ENCODE results near the gene STAT3.
A peak's percentile ranks its signal among the peaks of the same experiment; 100 is the strongest.
"Not testable (repeated sequence)": the region's sequence is repeated elsewhere in the genome, so short reads cannot be mapped to it uniquely, and the experiment has no call there.

STAT3 gene

GRCh38 chr17:42378959-42379594 is 9.2 kb downstream of the STAT3 start:
- peak; percentile 71 for DNase-seq

- DNase-seq: no peak
Measured at GRCh38 chr17:42378359-42378958, 9.8 kb downstream of the STAT3 start.

GRCh38 chr17:42373896-42374295 is 14.3 kb downstream of the STAT3 start:
- DNase-seq: no peak

DNA sequence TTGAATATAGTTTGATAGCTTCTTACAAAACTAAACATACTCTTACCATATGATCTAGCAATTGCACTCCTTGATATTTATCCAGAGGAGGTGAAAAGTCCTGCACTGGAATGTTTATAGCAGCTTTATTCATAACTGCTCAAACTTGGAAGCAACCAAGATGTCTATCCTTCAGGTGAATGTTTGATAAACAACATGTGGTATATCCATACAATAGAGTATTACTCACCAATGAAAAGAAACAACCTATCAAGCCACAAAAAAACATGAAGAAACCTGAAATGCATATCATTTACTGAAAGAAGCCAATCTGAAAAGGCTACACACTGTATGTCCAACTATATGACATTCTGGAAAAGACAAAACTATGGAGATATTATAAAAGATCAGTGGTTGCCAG is 16.1 kb downstream of the STAT3 start:
- no peak for DNase-seq

DNA sequence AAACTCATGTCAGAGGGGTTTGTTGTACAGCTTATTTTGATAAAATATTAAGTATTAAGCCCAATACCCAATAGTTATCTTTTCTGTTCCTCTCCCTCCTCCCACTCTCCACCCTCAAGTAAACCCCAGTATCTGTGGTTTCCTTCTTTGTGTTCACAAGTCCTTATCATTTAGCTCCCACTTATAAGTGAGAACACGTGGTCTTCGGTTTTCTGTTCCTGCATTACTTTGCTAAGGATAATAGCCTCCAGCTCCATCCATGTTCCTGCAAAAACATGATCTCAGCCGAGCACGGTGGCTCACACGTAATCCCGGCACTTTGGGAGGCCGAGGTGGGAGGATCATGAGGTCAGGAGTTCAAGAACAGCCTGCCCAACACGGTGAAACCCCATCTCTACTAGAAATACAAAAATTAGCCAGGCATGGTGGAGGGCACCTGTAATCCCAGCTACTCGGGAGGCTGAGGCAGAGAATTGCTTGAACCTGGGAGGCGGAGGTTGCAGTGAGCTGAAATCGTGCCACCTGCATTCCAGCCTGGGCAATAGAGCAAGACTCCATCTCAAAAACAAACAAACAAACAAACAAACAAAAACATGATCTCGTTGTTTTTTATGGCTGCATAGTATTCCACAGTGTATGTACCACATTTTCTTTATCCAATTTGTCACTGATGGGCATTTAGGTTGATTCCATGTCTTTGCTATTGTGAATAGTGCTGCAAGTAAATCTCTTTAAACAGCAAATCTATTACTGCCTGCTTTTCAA is 19.3 kb downstream of the STAT3 start:
- DNase-seq: not testable (repeated sequence)

DNA sequence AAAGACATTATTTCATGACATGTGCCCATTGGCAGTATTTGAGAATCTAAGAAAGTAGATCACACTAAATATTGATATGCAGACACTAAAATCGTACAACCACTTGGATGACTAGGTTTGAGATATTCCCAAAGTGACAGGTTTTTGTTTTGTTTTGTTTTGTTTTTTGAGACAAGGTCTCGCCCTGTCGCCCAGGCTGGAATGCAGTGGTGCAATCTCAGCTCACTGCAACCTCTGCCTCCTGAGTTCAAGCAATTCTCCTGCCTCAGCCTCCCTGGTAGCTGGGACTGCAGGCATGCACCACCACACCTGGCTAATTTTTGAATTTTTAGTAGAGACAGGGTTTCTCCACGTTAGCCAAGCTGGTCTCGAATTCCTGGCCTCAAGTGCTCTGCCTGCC is 19.9 kb downstream of the STAT3 start:
- DNase-seq: not testable (repeated sequence)

DNA sequence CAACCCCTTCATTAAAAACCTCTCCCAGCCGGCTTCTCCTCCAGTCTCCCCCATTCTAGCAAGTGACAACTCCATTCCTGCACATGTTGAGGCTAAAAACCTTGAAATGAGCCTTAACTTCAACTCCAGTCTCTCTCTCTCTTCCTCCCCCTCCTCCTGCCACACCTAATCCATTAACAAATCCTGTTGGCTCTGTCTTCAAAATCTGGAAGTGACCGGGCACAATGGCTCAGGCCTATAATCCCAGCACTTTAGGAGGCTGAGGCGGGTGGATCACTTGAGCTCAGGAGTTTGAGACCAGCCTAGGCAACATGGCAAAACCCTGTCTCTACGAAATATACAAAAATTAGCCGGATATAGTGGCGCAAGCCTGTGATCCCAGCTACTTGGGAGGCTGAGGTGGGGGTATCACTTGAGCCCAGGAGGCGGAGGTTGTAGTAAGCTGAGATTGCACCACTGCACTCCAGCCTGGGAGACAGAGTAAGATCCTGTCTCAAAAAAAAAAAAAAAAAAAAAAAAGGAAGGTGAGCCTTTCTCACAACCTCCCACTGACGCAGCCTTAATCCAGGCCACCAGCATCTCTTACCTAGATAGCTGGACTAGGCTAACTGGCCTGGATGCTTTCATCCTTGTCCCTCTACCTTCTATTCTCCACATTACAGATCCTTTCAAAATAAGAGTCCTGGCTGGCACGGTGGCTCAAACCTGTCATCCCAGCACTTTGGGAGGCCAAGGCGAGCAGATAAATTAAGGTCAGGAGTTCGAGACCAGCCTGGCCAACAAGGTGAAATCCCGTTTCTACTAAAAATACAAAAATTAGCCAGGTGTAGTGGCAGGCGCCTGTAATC is 21.8 kb downstream of the STAT3 start:
- DNase-seq: not testable (repeated sequence)

- no peak for DNase-seq
Measured at GRCh38 chr17:42365136-42365535, 23.1 kb downstream of the STAT3 start.

DNA sequence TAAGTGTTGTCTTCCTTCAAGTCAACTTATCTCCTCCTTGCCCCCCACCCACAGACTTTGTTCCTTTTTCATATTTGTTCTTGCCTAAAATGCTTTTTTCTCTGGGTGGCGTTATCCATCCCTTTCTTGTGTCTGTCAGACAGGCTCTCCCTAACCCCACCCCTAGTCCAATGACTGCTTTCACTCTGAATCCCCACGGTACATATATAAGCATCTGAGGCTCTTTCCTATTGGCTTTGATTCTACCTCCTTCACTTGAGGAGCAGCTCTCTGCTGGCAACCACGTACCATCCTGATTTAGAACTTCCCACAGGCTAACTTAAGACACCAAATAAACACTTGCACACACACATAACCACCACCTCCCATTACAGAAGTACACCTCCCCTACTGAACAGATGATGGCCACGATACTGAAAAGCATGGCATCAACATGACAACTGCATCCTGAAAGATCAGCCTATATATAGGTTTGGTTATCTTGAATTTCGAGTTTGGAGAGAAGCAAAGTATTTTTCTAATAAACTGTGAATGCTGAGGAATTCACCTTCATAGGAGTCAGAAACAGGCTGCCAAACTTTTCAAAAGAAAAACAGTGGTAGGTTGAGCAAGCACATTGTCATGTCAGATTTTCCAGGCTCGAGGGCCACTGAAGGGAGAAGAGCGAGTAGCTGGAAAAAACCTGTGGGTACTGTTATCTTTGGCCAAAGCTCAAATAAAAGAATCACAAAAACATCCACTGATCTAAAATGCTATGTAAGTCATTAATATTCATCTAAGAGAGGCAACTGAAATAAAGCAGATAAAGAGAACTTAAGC is 24.3 kb downstream of the STAT3 start:
- DNase-seq: no peak

DNA sequence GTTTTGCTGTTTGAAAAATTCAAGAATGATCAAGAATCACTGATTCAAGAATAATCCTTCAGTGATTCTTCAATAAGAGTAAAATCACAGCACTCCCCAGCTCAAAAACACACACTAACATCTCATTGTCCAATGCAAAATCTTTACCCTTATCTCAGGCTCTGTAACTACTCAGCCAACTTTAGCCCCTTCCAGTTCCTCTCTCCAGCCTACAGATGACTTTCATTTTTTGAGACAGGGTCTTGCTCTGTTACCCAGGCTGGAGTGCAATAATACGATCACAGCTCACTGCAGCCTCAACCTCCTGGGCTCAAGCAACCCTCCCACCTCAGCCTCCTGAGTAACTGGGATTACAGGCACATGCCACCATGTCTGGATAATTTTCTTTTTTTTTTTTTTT is 25.0 kb downstream of the STAT3 start:
- DNase-seq: no peak

DNA sequence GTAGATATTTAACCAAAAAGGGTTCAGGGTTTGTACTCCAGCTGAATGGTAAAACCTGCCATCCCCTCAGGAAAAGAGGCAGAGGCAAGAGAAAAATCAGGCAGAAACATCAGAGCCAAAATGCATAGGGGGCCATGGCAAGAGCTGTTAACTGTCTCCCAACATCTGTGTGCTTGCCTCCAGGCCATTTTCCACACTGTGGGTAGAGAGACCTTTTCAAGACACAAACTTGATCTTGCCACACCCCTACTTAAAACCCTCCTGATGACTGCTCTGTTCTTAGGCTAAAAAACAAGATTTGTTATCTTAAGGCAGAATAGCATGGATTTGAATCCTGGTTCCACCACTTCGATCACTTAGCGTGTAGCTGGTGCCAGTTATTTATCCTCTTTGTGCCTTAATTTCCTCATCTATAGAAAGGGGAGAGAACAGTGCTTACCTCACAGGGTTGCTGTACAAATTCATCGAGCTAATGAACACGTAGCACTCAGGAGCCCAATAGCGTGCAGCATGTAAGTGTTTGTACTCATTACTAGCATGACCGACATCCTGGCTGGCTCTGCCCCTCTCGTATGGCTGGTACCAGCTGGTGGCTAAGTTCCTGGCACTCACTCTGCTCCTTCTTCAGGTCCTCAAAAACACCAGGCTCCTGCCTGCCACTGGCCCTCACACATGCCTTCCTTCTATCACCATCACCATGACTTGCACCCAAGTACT is 25.8 kb downstream of the STAT3 start:
- no peak for DNase-seq

DNA sequence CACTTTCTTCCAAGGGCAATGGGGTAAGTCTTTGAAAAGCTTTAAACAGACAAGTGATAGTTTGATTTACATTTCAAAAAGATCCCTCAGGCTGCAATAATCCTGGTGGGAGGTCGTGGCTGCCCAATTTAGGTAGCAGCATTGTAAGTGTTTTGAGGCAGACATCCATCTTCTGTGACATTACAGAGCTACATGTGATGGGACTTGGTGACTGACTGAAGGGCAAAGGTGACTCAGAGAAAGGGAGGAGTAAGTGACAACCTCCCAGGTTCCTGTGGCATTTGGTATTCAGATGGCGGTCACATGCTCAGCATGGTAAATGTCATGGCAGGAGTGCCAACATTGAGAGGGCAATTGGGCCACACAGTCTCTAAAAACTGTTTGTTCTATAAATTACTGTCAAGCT is 26.5 kb downstream of the STAT3 start:
- DNase-seq: peak; percentile 64

GRCh38 chr17:42360388-42360787 is 27.9 kb downstream of the STAT3 start:
- not testable (repeated sequence) for DNase-seq

DNA sequence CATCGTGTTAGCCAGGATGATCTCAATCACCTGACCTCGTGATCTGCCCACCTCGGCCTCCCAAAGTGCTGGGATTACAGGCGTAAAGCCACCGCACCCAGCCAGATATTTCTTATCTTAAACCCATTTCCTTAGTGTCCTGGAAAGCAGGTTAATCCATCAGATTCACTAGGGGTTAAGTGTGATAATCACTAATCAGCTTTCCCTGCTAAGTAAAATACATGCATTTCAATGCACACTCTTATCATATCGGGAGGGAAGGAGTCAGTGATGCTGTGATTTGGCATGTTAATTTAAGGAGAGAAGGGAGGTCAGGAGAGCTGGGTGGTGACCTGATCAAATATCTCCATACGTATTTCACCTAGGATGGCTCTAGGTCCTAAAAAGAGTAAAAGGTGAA is 29.1 kb downstream of the STAT3 start:
- DNase-seq: no peak

DNA sequence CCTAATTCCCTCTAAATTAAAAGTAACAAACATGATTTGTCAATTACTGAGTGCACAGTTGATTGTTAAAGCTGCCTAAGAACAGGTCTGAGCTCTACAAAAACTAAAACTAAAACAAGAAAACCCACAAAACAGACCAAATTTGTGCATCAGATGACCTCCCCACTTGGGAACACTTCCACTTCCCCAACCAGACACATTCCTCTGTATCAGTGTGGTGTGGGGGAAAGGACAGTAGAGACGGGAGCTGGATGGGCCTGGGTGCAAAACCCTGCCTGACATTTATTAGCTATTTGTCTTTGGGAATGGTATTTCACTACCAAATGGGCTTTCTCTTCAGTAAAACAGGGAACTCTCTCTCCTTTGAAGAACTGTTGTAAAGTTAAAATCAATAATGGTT is 29.8 kb downstream of the STAT3 start:
- peak; percentile 54 for DNase-seq

GRCh38 chr17:42354956-42355843 is 33.0 kb downstream of the STAT3 start:
- DNase-seq: peak; percentile 61

DNA sequence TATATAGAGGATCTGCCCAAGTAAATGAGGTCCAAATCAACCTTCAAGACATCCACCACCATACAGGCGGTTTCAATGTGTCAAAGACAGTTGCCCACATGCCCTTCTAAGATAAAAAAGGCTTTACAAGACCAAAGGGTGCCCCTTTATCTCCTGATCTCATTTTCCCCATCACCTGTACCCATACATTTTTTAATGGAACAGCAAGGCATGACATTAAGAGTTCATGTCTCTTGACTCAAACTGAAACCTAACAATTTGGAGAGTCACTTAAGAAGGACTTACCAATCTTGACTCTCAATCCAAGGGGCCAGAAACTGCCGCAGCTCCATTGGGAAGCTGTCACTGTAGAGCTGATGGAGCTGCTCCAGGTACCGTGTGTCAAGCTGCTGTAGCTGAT is 40.1 kb downstream of the STAT3 start:
- DNase-seq: no peak

GRCh38 chr17:42347606-42348005 is 40.6 kb downstream of the STAT3 start:
- no peak for DNase-seq

DNA sequence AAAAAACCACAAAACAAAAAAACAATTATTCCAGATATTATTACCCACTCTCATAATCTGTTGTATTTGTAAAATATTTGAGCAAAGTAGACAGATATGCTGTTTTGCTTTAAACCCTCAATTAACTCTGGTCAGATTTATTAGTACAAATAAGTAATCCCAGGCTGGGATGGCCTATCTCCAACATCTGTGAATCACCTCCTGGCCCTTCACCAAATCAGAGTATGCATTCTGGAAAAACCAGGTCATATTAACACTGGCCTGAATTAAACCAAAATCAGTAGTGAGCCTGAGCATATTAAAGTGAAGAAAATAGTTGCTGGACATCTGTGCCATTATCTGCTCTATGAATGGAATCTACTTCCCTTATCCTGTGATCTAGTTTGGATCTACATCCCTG is 41.0 kb downstream of the STAT3 start:
- DNase-seq: no peak

DNA sequence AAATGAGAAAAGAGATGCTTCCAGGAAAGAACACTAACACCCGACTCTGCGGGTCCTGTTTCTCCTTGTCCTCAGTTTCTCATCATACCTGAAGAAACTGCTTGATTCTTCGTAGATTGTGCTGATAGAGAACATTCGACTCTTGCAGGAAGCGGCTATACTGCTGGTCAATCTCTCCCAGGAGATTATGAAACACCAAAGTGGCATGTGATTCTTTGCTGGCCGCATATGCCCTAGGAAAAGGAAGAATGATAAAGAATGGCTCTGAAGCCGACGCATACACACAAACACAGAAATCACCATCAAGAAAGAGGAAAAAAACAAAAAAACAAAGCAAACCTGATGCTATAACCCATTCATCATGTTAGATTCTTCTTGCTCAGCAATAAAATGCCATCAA is 41.8 kb downstream of the STAT3 start:
- peak; percentile 61 for DNase-seq
